NCI-H2029 (cell line): ENCODE measurements around the gene GTPBP6.
"Not testable (repeated sequence)": the region's sequence is repeated elsewhere in the genome, so short reads cannot be mapped to it uniquely, and the experiment has no call there.

Experiments
- DNase-seq: peaks from one replicate; lab custom pipeline; 2025; lab: John Stamatoyannopoulos, UW

Gene GTPBP6

DNA sequence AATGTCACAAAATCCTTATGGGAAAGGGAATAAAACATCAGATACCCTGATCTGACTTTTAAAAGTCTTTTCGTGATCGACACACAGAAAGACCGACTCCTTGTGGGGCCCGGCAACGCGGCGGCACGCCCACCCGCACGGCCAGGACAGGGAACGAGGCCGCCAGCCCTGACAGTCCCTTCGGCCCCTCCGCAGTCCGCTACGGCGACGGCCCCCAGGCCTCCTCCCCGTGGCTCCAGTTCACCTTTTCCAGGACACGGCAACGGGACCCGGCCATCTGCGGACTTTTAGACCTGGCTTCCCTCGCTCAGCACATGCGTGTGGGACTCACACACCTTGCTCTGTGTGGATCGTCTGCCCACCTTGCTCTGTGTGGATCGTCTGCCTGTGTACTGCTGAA lies 33.6 kb upstream of the GTPBP6 start:
- no peak for DNase-seq

- no peak for DNase-seq
Observed at GRCh38 chrX:351736-352135, 33.1 kb upstream of the GTPBP6 start.

GRCh38 chrX:351324-351641 lies 32.7 kb upstream of the GTPBP6 start:
- DNase-seq: not testable (repeated sequence)

GRCh38 chrX:350534-351323 lies 32.1 kb upstream of the GTPBP6 start:
- DNase-seq: no peak

- no peak for DNase-seq
Observed at GRCh38 chrX:350148-350533, 31.5 kb upstream of the GTPBP6 start.

- no peak for DNase-seq
Observed at GRCh38 chrX:349702-350101, 31.1 kb upstream of the GTPBP6 start.

- DNase-seq: no peak
Observed at GRCh38 chrX:349196-349595, 30.6 kb upstream of the GTPBP6 start.

- no peak for DNase-seq
Observed at GRCh38 chrX:348461-349117, 30.0 kb upstream of the GTPBP6 start.

GRCh38 chrX:347351-348117 lies 28.9 kb upstream of the GTPBP6 start:
- no peak for DNase-seq

DNA sequence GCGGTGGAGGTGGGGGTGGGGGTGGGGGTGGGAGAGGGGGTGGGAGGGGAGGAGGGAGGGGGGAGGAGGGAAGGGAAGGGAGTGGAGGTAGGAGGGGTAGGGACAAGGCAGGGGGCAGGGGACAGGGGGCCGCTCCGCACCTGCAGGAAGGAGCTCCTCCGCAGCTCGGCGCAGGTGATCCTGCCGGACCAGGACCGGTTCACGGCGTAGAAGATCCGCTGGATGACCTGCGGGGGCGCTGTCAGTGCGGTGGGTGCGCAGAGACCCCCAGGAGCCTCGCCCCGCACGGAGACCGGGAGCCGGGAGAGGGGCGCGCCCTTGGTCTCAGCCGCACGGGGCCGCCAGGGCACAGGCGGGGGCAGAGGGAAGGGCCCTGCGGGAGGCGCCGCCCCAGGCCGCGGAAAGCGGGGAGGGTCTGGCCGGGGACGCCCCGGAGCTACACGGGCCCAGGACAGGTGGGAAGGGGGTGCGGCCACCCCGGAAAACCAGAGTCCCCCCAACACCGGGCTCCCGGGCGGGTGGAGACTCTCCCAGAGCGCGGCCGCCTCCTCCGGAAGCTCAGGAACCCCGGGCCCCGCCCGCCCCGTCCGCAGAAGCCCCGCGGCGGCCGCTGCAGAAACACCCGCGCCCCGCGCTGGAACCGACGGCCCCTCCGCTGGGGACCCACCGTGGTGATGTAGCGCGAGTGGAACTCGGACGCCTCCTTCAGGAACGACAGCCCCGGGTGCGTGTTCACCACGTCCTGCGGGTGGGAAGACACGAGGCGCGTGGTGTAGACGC lies 27.6 kb upstream of the GTPBP6 start:
- DNase-seq: no peak

DNA sequence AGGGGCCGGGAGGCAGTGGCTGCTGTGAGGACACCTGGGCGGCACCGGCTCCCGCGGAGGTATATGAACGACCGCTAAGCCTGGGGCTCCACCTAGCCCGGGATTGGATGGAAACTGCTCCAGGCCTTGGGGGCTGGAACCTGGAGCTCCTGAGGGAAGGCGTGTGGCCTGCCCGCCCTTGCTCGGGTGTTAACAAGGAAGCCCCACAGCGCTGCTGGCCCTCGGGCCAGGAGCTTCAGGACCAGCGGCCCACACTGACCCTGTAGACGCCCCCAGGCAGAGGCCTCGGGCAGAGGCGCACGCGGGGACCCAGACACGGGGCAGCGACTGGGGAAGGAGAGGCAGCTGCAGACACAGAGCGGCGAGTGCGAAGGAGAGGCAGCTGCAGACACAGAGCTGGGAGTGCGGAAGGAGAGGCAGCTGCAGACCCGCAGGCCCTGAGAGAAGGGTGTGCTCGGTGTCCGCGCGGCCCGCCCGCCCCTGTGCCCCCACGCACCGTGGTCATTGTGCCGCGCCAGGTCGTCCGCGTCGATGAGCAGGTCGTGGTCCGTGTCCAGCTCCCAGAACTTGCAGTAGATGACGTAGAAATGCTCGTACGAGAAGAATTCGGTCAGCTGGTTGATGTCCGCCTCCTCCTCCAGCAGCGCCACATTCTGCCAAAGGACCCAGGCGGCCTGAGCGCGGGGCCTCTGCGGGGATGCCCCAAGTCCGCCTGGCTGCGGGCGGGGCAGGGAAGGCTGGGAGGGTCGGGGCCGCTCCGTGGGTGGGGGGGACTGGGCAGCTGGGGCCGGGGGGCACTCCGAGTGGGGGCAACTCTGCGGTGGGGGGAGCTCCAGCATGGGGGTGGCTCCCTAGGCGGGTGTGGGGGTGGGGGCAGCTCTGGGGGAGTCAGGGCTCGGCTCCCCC lies 26.7 kb upstream of the GTPBP6 start:
- DNase-seq: no peak

- DNase-seq: no peak
Observed at GRCh38 chrX:344371-344901, 25.8 kb upstream of the GTPBP6 start.

DNA sequence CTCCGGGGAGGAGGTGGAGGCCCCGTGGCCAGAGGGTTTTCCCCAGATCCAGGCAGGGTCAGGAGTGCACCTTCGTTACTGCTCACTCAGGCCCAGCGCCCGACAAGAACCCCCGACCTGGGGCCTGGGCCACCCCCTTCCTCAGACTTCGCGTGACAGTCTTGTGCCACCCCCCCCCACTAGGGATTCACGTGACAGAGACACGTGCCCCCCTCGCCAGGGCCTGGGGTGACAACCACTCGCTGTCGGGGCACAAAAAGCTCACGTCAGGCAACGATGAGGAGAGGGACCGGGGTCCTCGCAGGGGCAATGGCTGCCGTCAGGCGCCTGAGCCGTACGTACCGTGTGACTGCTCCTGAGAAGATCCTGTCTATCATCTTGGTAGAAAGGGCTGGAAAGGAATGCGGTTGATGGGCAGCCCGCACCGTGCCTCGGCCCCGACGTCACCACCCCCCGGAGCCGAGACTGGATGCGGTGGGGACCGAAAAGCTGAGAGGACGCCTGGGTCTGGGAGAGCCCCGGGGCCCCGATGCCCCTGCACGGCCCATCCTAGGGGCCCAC lies 23.0 kb upstream of the GTPBP6 start:
- DNase-seq: no peak

DNA sequence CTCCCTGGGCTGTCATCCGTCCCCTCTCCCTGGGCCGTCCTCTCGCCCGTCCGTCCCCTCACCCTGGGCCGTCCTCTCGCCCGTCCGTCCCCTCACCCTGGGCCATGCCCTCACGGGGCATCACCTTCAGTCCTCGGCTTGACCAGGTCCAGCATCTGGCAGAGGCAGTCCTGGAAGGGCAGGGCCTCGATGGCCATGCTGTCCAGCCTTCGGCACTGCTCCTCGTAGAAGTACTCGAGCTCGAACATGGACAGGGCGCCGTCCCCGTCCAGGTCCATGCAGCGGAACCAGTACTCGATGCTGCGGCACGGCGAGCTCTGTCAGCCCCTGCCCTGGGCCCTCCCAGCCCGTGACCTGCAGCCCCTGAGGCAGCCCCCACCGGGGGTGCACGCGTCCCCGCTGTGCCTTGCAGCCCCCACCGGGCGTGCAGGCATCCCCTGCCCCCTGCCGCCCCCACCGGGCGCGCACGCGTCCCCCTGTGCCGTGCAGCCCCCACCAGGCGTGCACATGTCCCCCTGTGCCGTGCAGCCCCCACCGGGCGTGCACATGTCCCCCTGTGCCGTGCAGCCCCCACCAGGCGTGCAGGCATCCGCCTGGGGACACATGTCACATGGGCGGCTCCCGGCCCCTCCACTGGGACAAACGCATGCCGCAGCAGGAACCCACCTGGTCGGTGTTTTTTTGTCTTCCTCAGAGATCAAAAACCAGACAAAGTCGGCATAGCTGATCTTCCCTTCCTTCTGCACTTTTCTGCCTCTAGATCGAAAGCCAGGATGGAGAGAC lies 22.2 kb upstream of the GTPBP6 start:
- no peak for DNase-seq

GRCh38 chrX:340121-340520 lies 21.5 kb upstream of the GTPBP6 start:
- no peak for DNase-seq

DNA sequence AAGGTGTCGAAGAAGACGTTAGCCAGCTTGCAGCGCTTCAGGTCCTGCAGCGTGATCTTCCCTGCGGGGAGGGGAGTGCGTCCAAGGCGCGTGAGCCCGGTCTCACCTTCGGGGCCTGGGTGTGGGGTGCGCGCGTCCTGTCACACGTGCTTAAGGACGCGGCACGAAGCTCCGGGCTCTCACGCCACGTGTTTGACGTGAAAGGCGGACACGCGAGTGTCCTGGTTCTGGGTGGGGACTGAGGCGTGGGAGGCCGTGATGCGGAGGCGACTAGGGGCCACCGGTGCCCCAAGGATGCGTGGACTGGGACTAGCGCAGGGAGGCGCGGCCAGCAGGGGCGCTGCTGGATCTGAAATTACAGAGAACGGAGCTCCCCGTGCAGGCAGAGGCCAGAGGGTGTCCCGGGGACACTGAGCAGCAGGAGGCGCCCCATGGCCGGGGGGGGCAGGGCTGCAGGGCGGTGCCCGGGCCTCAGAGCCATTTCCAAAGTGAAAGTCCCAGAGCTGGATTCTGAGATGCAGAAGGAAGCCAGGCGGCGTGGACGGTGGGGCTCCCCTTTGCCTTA lies 20.3 kb upstream of the GTPBP6 start:
- DNase-seq: no peak

GRCh38 chrX:338281-338835 lies 19.8 kb upstream of the GTPBP6 start:
- DNase-seq: no peak

DNA sequence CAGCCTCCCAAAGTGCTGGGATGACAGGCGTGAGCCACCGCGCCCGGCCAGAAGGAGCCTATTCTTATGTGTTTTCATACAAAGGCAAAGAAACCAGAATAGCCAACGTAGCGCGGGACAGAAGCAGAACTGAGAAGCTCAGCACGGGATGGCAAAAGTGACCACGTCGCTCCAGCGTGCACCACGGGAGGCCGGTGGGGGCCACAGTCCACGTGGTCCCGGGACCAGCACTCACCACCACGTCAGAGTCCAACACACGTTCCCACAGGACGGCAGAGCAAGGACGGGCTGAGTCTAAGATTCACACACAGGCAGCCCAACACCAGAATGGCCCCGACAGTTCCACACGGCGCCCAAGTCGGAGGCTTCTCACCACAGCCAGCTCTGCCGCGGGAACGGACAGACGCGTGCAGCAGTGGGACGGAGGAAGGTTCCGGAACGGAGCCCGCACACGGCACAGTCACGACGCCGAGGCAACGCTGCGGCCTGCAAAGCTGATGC lies 18.8 kb upstream of the GTPBP6 start:
- DNase-seq: no peak

DNA sequence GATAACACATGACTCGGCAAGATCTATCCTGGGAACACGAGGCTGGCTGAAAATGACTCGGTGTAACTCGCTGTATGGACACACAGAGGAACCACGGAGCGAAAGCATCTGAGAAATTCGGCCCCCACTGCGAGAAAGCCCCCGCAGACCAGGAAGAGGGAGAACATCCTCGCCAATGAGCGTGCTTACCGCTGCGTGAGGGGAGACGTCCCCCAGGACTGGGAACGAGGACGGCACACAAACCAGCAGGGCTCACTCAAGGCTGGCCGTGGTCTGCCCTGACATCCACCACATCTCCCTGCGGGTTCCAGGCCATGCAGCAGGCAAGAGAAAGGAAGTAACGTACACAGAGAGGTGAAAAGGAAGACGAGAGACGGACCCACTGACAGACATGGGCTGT lies 17.6 kb upstream of the GTPBP6 start:
- no peak for DNase-seq
